Liver (tissue), 9 donors: Measurements from ENCODE around the gene CYFIP2. TPM values are rescaled to one million over a fixed set of nuclear protein-coding genes. Genes with fewer than 3 reads are reported as not detected.

ENCODE experiments used
- DNase-seq: peaks from one replicate; pipeline ENCODE4 v3.0.0-alpha.2; 2017; ENCODE audit warnings: low spot score
- H3K27ac ChIP-seq, 2 donors: one replicate each; pipeline ENCODE4 v1.7.0; 2013; ENCODE audit warnings: inconsistent platforms in 2 of 2, low read length in 2 of 2, control low read depth in 1 of 2, low read depth in 1 of 2, mild to moderate bottlenecking in 1 of 2
- H3K27me3 ChIP-seq, 4 donors: one replicate each; pipeline versions ENCODE4 v1.6.1 to v1.7.0; 2013; ENCODE audit warnings: low read length in 3 of 4, inconsistent platforms in 1 of 4, mild to moderate bottlenecking in 1 of 4, moderate library complexity in 1 of 4; ENCODE audit not compliant: control insufficient read depth in 4 of 4, insufficient read depth in 4 of 4
- H3K36me3 ChIP-seq, 4 donors: one replicate each; pipeline versions ENCODE4 v1.6.1 to v1.7.0; 2013; ENCODE audit warnings: low read length in 3 of 4, mild to moderate bottlenecking in 3 of 4, low read depth in 1 of 4, moderate library complexity in 1 of 4; ENCODE audit not compliant: control insufficient read depth in 4 of 4, insufficient read depth in 3 of 4
- H3K4me1 ChIP-seq, 4 donors: one replicate each; pipeline versions ENCODE4 v1.6.1 to v1.7.0; 2013; ENCODE audit warnings: low read length in 3 of 4, mild to moderate bottlenecking in 3 of 4, moderate library complexity in 1 of 4; ENCODE audit not compliant: control insufficient read depth in 4 of 4, insufficient read depth in 4 of 4
- H3K4me3 ChIP-seq, 3 donors: one replicate each; pipeline versions ENCODE4 v1.6.1 to v1.7.0; 2013; ENCODE audit warnings: low read length in 3 of 3, control low read depth in 1 of 3, low read depth in 1 of 3, mild to moderate bottlenecking in 1 of 3
- H3K9ac ChIP-seq, 2 donors: one replicate each; pipeline ENCODE4 v1.7.0; 2013; ENCODE audit warnings: low read length in 2 of 2, mild to moderate bottlenecking in 2 of 2, moderate library complexity in 2 of 2, control low read depth in 1 of 2, low read depth in 1 of 2
- H3K9me3 ChIP-seq, 4 donors: one replicate each; pipeline versions ENCODE4 v1.6.1 to v1.7.0; 2013; ENCODE audit warnings: low read length in 3 of 4; ENCODE audit not compliant: control insufficient read depth in 4 of 4
- ATF3 ChIP-seq: IDR thresholded peaks from 2 replicates; pipeline ENCODE4 v1.6.1; 2016; ENCODE audit warnings: antibody characterized with exemption
- CTCF ChIP-seq: fragments of 150-350 bp; IDR thresholded peaks from 2 replicates; pipeline ENCODE4 v1.5.1; 2017; ENCODE audit warnings: improper control_type of control experiment, low read depth, low read length; ENCODE audit not compliant: missing input control
- EGR1 ChIP-seq, 2 donors: IDR thresholded peaks; 2 replicates each; pipeline ENCODE4 v1.6.1; 2016 to 2018; ENCODE audit warnings: antibody characterized with exemption in 2 of 2, low read depth in 2 of 2
- FOXA1 ChIP-seq: IDR thresholded peaks from 2 replicates; pipeline ENCODE4 v1.6.1; 2016; ENCODE audit warnings: antibody characterized with exemption
- GABPA ChIP-seq, 2 donors: IDR thresholded peaks in 1 of 2; conservative IDR thresholded peaks in 1 of 2; 2 replicates each; pipeline ENCODE4 v1.6.1; 2016; ENCODE audit warnings: antibody characterized with exemption in 2 of 2, mild to moderate bottlenecking in 1 of 2, moderate library complexity in 1 of 2
- HNF4A ChIP-seq, 2 donors: conservative IDR thresholded peaks; 2 replicates each; pipeline ENCODE4 v1.6.1; 2016; ENCODE audit warnings: antibody characterized with exemption in 2 of 2, mild to moderate bottlenecking in 2 of 2
- HNF4G ChIP-seq: IDR thresholded peaks from 2 replicates; pipeline ENCODE4 v1.6.1; 2016; ENCODE audit warnings: antibody characterized with exemption
- JUND ChIP-seq, 2 donors: IDR thresholded peaks; 2 replicates each; pipeline ENCODE4 v1.6.1; 2016; ENCODE audit warnings: antibody characterized with exemption in 2 of 2
- MAX ChIP-seq: IDR thresholded peaks from 2 replicates; pipeline ENCODE4 v1.6.1; 2016; ENCODE audit warnings: antibody characterized with exemption
- NR2F2 ChIP-seq: IDR thresholded peaks from 2 replicates; pipeline ENCODE4 v1.6.1; 2016; ENCODE audit warnings: antibody characterized with exemption
- RAD21 ChIP-seq, 2 donors: IDR thresholded peaks; 2 replicates each; pipeline ENCODE4 v1.6.1; 2016; ENCODE audit warnings: antibody characterized with exemption in 2 of 2, mild to moderate bottlenecking in 2 of 2
- REST ChIP-seq: IDR thresholded peaks from 2 replicates; pipeline ENCODE4 v1.6.1; 2016; ENCODE audit warnings: antibody characterized with exemption, mild to moderate bottlenecking
- RXRA ChIP-seq, 2 donors: IDR thresholded peaks; 2 replicates each; pipeline ENCODE4 v1.6.1; 2017 to 2018; ENCODE audit warnings: antibody characterized with exemption in 2 of 2, mild to moderate bottlenecking in 1 of 2
- SP1 ChIP-seq: IDR thresholded peaks from 2 replicates; pipeline ENCODE4 v1.6.1; 2018; ENCODE audit warnings: antibody characterized with exemption, mild to moderate bottlenecking
- TAF1 ChIP-seq: conservative IDR thresholded peaks from 2 replicates; pipeline ENCODE4 v1.6.1; 2016; ENCODE audit warnings: antibody characterized with exemption, mild to moderate bottlenecking
- YY1 ChIP-seq: IDR thresholded peaks from 2 replicates; pipeline ENCODE4 v1.6.1; 2016; ENCODE audit warnings: antibody characterized with exemption, mild to moderate bottlenecking
- ZBTB33 ChIP-seq: IDR thresholded peaks from 2 replicates; pipeline ENCODE4 v1.6.1; 2016; ENCODE audit warnings: antibody characterized with exemption
- WGBS: extraction: QIAGEN DNeasy Blood & Tissue Kit; methylation state at CpG from one replicate; pipeline ENCODE4 v1.1.7; 2013; 5-methylcytosine and 5-hydroxymethylcytosine counted together
- polyA plus RNA-seq, 2 donors: library from polyadenylated mRNA; stranded (reverse) in 1 of 2; unstranded in 1 of 2; fragments of 200-250 nt in 1 of 2; fragments of >200 nt in 1 of 2; fragmentation: Nextera tagmentation in 1 of 2; extraction: Ambion mirVana in 1 of 2; gene quantifications; one replicate each; pipeline versions ENCODE4 v1.2.1 to v1.2.3, GENCODE V29; 2013 to 2015
- total RNA-seq, 2 donors: library from RNA; depleted of rRNA; stranded (reverse); fragments of >200 nt; gene quantifications; one replicate each; pipeline ENCODE4 v1.2.3, GENCODE V29; 2014
- donor health status: healthy.
- donor health status: healthy.
- donor health status: healthy.
- donor health status: healthy.
- donor health status: healthy.

The CYFIP2 gene
- total and polyA plus RNA-seq, 4 donors, result 12.6 to 38.9 (median 28.2) TPM

GRCh38 chr5:157233515-157233914 is 32.4 kb upstream of the CYFIP2 start:
- H3K4me3 ChIP-seq, result no peak overlapping the region
- DNase-seq, result no peak
- no peaks in the 10 kb centered on the region for H3K36me3 ChIP-seq
- no peaks in the 10 kb centered on the region for H3K4me1 ChIP-seq
- TF ChIP-seq EGR1 (IDR thresholded peaks at IDR 0.05; ENCODE audit: low read depth in 2 of 2), result no peak
- TF ChIP-seq SP1, result no peak
- TF ChIP-seq HNF4A (conservative IDR thresholded peaks at IDR 0.05), result no peak
- no peak for TF ChIP-seq RAD21 (IDR thresholded peaks at IDR 0.05)
- TF ChIP-seq HNF4G, result no peak
- TF ChIP-seq FOXA1, result no peak
- TF ChIP-seq ZBTB33, result no peak
- TF ChIP-seq RXRA (IDR thresholded peaks at IDR 0.05), result no peak
- TF ChIP-seq REST, result no peak
- TF ChIP-seq TAF1, result no peak
- no peak for TF ChIP-seq GABPA (IDR thresholded peaks at IDR 0.05 in 1 of 2, conservative IDR thresholded peaks at IDR 0.05 in 1 of 2)
- TF ChIP-seq CTCF, result no peak
- TF ChIP-seq MAX, result no peak
- no peak for TF ChIP-seq JUND (IDR thresholded peaks at IDR 0.05)
- no peak for TF ChIP-seq NR2F2
- no peak for TF ChIP-seq YY1
- TF ChIP-seq ATF3, result no peak
- H3K9ac ChIP-seq, result no peak overlapping the region
- H3K9me3 ChIP-seq, result no peaks in the 10 kb centered on the region
- WGBS, result 93% methylated on average over 3 of the region's 3 CpGs
- no peaks in the 10 kb centered on the region for H3K27me3 ChIP-seq
- H3K27ac ChIP-seq, result no peak overlapping the region

- H3K9me3 ChIP-seq, result no peaks in the 10 kb centered on the region
- TF ChIP-seq CTCF (no peak), SP1 (no peak), HNF4G (no peak), EGR1 (IDR thresholded peaks at IDR 0.05; ENCODE audit: low read depth in 2 of 2) (no peak)
- WGBS, result 95% methylated on average over 3 of the region's 3 CpGs
- DNase-seq, result no peak
- H3K4me1 ChIP-seq, result no peaks in the 10 kb centered on the region
- H3K27me3 ChIP-seq, result no peaks in the 10 kb centered on the region
- H3K4me3 ChIP-seq, result no peak overlapping the region
- H3K27ac ChIP-seq, result no peak overlapping the region
- no peak overlapping the region for H3K9ac ChIP-seq
- H3K36me3 ChIP-seq, result no peaks in the 10 kb centered on the region
These were observed 29.5 kb upstream of the CYFIP2 start for GRCh38 chr5:157236423-157236822.
